Naive thymus-derived CD8-positive, alpha-beta T cell (primary cell): ENCODE results near the gene BSPRY. TPM values are rescaled to one million over a fixed set of nuclear protein-coding genes. Genes with fewer than 3 reads are reported as not detected.
A peak's percentile ranks its signal among the peaks of the same experiment; 100 is the strongest.

Experiments
- ATAC-seq, 2 donors: fragments of 150-1000 bp; cut with Tn5 transposase in 1 of 2; sonication (Bioruptor Pico), chemical (Tn5 transposase) in 1 of 2; 1 replicate in 1 of 2; 2 replicates in 1 of 2; pipeline ENCODE4 v1.10.0; 2021; ENCODE audit warnings: mild to moderate bottlenecking in 2 of 2, moderate library complexity in 2 of 2
- POLR2A ChIA-PET: fragments of 350-600 bp; sonication (Branson Sonifier 250); formaldehyde crosslinking; loops from one replicate; lab custom pipeline; 2021; ENCODE audit warnings: antibody characterized with exemption; lab: Charles Lee
- DNase-seq, 10 donors: peaks; one replicate each; pipeline versions ENCODE4 v3.0.0 to v3.0.0-alpha.2; 2020 to 2022
- H3K27ac Mint-ChIP-seq, 10 donors: one replicate each; pipeline ENCODE4 v1.8.0; 2020 to 2022; ENCODE audit warnings: mild to moderate bottlenecking in 10 of 10, mixed read lengths in 10 of 10, moderate library complexity in 4 of 10, inconsistent platforms in 1 of 10
- H3K27me3 Mint-ChIP-seq, 5 donors: one replicate each; pipeline ENCODE4 v1.8.0; 2021 to 2022; ENCODE audit warnings: mixed read lengths in 5 of 5
- H3K36me3 Mint-ChIP-seq, 3 donors: one replicate each; pipeline ENCODE4 v1.8.0; 2020 to 2022; ENCODE audit warnings: mixed read lengths in 3 of 3, mild to moderate bottlenecking in 2 of 3, inconsistent platforms in 1 of 3
- H3K4me1 Mint-ChIP-seq, 4 donors: one replicate each; pipeline ENCODE4 v1.8.0; 2021 to 2022; ENCODE audit warnings: mixed read lengths in 4 of 4
- H3K4me3 Mint-ChIP-seq, 10 donors: one replicate each; pipeline ENCODE4 v1.8.0; 2020 to 2022; ENCODE audit warnings: mild to moderate bottlenecking in 10 of 10, mixed read lengths in 10 of 10, moderate library complexity in 6 of 10, inconsistent platforms in 1 of 10
- H3K9me3 Mint-ChIP-seq, 9 donors: one replicate each; pipeline ENCODE4 v1.8.0; 2020 to 2022; ENCODE audit warnings: mixed read lengths in 9 of 9, mild to moderate bottlenecking in 3 of 9, inconsistent platforms in 1 of 9, moderate library complexity in 1 of 9
- polyA plus RNA-seq, 3 donors: library from polyadenylated mRNA; unstranded; fragments of 300-500 nt; fragmentation: Illumina TruSeq; gene quantifications; one replicate each; pipeline ENCODE4 v1.2.3, GENCODE V29; 2021
- total RNA-seq, 8 experiments: library from RNA in 2 of 8; stranded (reverse) in 2 of 8; gene quantifications; one replicate each; pipeline ENCODE4 v1.2.3 and lab custom pipeline; 2021 to 2026

BSPRY gene
- total RNA-seq = under 1 TPM in 1 of 2 experiments, not detected in 1; 0.36 TPM
- 1 to 10 TPM in 2 of 3 donors, under 1 TPM in 1; 0.52 to 1.3 (median 1.2) TPM for polyA plus RNA-seq
- 0 to 1.4 (median 0.61) reads per million in 6 experiments for total RNA-seq (lab: John Stamatoyannopoulos, UW)

DNA sequence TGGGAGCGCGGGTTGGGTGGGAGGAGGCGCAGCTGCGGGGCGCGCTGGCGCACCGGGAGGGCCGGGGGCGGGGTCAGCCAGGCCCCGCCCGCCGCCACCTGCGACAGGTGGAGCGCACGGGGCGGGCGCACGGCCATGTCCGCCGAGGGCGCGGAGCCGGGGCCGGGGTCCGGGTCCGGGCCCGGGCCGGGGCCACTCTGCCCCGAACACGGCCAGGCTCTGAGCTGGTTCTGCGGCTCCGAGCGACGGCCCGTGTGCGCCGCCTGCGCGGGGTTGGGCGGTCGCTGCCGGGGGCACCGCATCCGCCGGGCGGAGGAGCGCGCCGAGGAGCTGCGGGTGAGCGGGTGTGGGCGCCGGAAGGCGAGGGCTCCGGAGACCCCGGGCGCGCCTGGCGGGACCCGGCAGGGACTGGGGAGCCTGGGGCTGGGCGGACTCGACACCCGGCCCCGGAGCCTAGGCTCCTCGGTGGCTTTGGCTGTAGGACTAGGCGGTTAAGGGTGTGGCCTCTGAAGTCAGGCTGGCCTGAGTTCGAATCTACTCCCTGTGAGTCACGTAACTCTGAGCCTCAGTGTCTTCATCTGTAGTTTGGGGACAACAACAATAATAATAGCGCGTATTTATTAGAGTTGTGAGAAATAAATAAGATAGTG lies at the start of gene BSPRY:
Gene BSPRY, plus strand, starts transcription at position 97 of the 650 bp plus-strand sequence. Its CDS starts 39 bp downstream, at position 136.
- DNase-seq (peak in 8 of 10 donors; percentile 16 to 57 (median 40)), ATAC-seq (peak; percentile 83 to 86)
- Mint-ChIP-seq H3K4me3 (peak within 1 kb of the TSS; percentile 73 to 89 (median 84)), H3K27me3 (peaks cover 3 to 33% (median 13%) of the 10 kb centered on the region in 5 donors), H3K9me3 (no peaks in the 10 kb centered on the region), H3K4me1 (peaks cover 8 to 24% (median 18%) of the 10 kb centered on the region in 4 donors), H3K36me3 (no peaks in the 10 kb centered on the region), H3K27ac (peak within 1 kb of the TSS in 6 of 10 donors; percentile 40 to 84 (median 60))
- POLR2A ChIA-PET = interaction anchor here (0.5 to 3.4 kb wide), 4 partner anchors 9 to 61 kb away, joined by 3 to 23 read pairs (median 4); partner anchors contain the start of genes C9orf43, POLE3 and WDR31

DNA sequence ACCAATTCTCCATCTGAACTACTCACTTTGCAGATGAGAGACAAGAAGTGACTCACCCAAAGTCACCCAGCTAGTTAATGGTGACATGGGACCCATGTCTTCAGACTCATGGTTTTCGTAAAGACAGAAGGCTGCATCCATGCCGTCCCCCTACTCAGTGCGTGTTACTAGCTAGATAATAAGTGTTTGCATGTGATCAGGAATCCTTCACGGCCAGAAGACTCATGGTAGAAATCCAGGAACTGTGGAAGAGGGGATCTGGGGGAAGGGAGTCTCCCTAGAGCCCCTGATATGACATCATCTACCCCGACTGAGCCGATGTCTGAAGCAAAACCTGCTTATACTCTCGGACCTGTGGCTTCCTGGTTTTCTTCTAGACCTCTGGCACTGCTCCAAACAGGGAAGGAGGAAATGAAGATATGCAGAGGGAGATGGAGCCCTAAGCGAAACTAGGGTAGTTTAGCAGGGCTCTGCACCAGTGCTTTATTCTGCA lies 49.5 kb upstream of the BSPRY start:
- ATAC-seq (no peak), DNase-seq (no peak)
- POLR2A ChIA-PET = no interaction called here
- no peaks in the 10 kb centered on the region for H3K9me3 Mint-ChIP-seq
- H3K27ac Mint-ChIP-seq = peak overlapping the region in 2 of 10 donors; percentile 43 to 54
- H3K36me3 Mint-ChIP-seq = no peaks in the 10 kb centered on the region
- peaks cover 0 to 11% (median 4%) of the 10 kb centered on the region in 5 donors for H3K27me3 Mint-ChIP-seq
- no peak overlapping the region for H3K4me3 Mint-ChIP-seq
- H3K4me1 Mint-ChIP-seq = peaks cover 0 to 2% (median 0%) of the 10 kb centered on the region in 4 donors

DNA sequence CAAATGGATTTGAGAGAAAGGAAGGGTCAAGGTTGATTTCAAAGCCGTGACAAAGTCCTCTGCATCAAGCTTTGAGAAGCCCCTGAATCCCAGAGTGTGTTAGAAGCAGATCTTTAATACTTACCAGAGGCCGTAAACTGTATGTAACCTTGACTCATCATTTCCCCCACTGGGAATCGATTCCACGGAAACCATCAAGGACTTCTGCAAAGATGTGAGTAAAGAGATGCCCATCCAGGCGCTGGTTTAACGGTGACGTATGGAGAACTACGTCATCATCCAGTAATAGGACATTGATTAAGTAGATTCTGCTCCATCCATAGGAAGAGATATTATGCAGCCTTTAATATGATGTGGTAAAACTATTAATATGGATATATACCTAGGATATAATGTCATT lies 47.8 kb upstream of the BSPRY start:
- no peak overlapping the region for H3K27ac Mint-ChIP-seq
- no peaks in the 10 kb centered on the region for H3K9me3 Mint-ChIP-seq
- DNase-seq (no peak), ATAC-seq (no peak)
- POLR2A ChIA-PET = no interaction called here
- no peaks in the 10 kb centered on the region for H3K36me3 Mint-ChIP-seq
- peaks cover 0 to 2% (median 0%) of the 10 kb centered on the region in 4 donors for H3K4me1 Mint-ChIP-seq
- H3K27me3 Mint-ChIP-seq = peaks cover 0 to 11% (median 7%) of the 10 kb centered on the region in 5 donors
- no peak overlapping the region for H3K4me3 Mint-ChIP-seq

DNA sequence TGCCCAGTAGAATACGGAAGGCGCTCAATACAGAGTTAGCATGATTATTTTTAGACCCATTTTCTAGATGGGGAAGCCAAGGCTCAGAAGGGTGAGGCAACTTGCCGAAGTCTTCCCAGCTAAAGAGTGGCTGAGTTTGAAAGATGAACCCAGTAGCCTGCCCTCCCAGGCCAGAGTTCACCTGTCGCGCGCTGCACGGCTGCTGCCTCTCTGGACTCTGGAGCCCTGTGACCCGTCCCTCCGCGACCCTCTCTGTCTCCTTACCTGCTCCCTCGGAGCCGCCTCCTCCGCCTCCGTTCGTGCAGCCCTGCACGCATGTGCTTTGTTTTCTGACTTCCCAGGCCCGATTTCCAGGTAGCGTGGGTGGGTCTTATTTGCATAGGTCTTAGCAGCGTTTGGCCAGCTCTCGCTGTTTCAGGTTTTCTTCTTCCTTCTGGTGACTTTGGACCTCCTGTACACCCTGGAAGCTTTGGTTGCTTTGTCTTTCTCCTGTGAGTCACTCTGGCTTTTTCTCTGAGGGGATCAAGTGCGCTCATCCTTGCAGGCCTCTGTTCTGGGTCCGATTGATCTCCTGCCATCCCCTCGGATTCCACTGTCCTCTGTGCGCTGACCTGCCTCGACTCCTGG lies 46.4 kb upstream of the BSPRY start, which contains the start of gene RNF183:
Gene RNF183, minus strand, starts transcription at position 585 of the 627 bp plus-strand sequence. CDS start 5,192 bp downstream, outside the sequence.
- Mint-ChIP-seq H3K36me3 (no peaks in the 10 kb centered on the region), H3K9me3 (no peaks in the 10 kb centered on the region), H3K27ac (peak within 1 kb of the TSS in 1 of 10 donors; percentile 31), H3K4me1 (peaks cover 0 to 2% (median 0%) of the 10 kb centered on the region in 4 donors), H3K4me3 (no peak within 1 kb of the TSS), H3K27me3 (peaks cover 0 to 11% (median 7%) of the 10 kb centered on the region in 5 donors)
- ATAC-seq (no peak), DNase-seq (no peak)
- POLR2A ChIA-PET = no interaction called here

DNA sequence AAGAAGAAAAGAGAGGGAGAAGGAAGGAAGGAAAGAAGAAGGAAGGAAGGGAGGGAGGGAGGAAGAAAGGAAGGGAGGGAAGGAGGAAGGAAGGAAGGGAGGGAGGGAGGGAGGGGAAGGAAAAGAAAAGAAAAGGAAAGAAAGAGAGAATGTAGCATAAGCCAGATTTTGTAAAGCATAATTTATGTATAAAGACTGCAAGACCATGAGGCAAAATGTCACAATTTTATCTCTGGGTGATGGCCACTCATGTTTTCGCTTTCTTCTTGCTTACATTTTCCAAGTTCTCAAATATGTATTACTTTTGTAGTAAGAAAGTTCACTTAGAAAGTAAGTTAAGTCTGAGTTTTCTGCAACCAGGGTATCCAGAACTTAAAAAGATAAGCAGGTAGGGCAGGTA lies 42.8 kb upstream of the BSPRY start:
- no peaks in the 10 kb centered on the region for H3K36me3 Mint-ChIP-seq

DNA sequence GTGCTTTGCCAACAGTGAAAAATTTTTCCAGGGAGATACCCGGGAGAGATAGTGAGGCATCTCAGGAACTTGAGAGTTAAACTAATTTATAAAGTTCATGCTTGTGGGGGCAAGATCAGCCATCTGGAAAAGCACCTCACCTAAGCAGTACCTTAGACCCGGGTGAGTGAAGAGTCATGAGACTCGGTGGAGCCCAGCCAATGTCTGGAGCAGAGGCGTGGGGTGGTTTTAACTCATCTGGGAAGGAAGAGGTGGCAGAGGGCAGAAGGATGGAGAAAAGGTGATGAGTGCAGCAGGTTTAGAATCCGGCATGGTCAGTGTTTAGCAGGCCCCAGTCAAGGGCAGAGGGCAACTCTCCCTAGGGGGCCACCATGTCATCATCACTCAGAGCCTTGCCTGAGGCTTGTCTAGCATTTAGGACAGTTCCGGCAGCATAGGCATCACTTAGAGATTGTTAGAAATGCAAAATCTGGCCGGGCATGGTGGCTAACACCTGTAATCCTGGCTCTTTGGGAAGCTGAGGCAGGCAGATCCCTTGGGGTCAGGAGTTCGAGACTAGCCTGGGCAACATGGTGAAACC lies 41.9 kb upstream of the BSPRY start:
- no peak for ATAC-seq
- H3K4me3 Mint-ChIP-seq = no peak overlapping the region
- H3K9me3 Mint-ChIP-seq = no peaks in the 10 kb centered on the region
- H3K4me1 Mint-ChIP-seq = no peaks in the 10 kb centered on the region
- no peaks in the 10 kb centered on the region for H3K36me3 Mint-ChIP-seq
- POLR2A ChIA-PET = no interaction called here
- H3K27ac Mint-ChIP-seq = no peak overlapping the region
- DNase-seq = no peak
- H3K27me3 Mint-ChIP-seq = peaks cover 0 to 11% (median 4%) of the 10 kb centered on the region in 5 donors

More for the DNA sequence above, 42.8 kb upstream of the BSPRY start:
- H3K9me3 Mint-ChIP-seq = no peaks in the 10 kb centered on the region
- H3K4me3 Mint-ChIP-seq = no peak overlapping the region
- peaks cover 0 to 11% (median 4%) of the 10 kb centered on the region in 5 donors for H3K27me3 Mint-ChIP-seq
- DNase-seq = no peak
- ATAC-seq = no peak
- POLR2A ChIA-PET = no interaction called here
- H3K4me1 Mint-ChIP-seq = no peaks in the 10 kb centered on the region
- peak overlapping the region in 2 of 10 donors; percentile 72 to 82 for H3K27ac Mint-ChIP-seq

DNA sequence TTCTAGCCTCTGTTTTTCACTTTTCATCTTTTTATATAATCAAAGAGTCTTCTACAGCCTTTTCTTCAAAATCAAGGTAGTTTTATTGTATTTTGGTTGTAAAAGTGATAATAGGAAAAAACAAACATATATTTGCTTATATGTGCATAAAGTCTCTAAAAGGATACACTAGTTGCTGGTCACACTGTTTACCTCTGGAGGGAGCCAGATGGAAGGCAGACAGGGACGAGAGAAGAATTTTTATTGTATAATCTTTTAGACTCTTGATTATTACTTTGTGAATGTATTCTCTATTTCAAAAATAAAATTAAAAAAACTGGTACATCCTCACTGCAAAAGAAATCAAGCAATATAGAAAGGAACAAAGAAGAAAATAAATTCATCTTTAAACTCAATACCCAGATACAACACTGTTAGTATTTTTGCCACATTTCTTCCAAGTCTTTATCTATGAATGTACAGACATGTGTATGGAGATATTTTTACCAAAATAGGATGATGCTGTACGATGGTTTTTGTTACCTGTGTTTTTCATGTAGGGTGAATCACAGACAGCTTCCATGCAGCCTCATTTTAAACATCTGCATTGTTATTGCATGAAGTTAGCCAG lies 40.0 kb upstream of the BSPRY start:
- no peaks in the 10 kb centered on the region for H3K9me3 Mint-ChIP-seq
- H3K4me3 Mint-ChIP-seq = no peak overlapping the region
- H3K4me1 Mint-ChIP-seq = no peaks in the 10 kb centered on the region
- POLR2A ChIA-PET = interaction anchor here (0.6 kb wide), 1 partner anchor 33 kb away, joined by 3 read pairs; no protein-coding TSS in a partner anchor
- DNase-seq (peak in 5 of 10 donors; percentile 8 to 43 (median 15)), ATAC-seq (peak in 1 of 2 donors; percentile 47)
- no peaks in the 10 kb centered on the region for H3K36me3 Mint-ChIP-seq
- peaks cover 0 to 4% (median 0%) of the 10 kb centered on the region in 5 donors for H3K27me3 Mint-ChIP-seq
- H3K27ac Mint-ChIP-seq = no peak overlapping the region

DNA sequence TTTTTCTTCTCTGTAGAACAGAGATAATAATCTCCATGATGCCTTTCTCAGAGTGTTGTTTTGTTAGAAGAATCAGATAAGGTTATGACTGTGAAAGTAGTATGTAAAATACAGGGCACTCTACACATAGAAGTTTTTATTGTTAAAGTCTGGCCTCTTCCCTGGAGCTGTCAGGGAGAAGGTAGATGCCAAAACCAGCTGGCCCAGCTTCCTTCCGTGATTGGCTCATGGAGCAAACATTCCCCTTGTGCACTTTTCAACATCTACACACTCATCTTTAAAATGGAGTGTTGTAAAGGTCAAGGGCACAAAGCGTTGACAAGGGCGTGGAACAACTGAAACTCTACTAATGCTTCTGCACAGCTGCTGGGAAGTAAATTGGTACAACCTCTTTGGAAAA lies 38.8 kb upstream of the BSPRY start:
- Mint-ChIP-seq H3K27me3 (peaks cover 0 to 1% (median 0%) of the 10 kb centered on the region in 5 donors), H3K4me1 (no peaks in the 10 kb centered on the region), H3K4me3 (no peak overlapping the region), H3K36me3 (no peaks in the 10 kb centered on the region), H3K9me3 (no peaks in the 10 kb centered on the region), H3K27ac (no peak overlapping the region)
- POLR2A ChIA-PET = interaction anchor here (0.5 kb wide), 1 partner anchor 27 kb away, joined by 5 read pairs; no protein-coding TSS in a partner anchor
- DNase-seq = no peak
- ATAC-seq = no peak

DNA sequence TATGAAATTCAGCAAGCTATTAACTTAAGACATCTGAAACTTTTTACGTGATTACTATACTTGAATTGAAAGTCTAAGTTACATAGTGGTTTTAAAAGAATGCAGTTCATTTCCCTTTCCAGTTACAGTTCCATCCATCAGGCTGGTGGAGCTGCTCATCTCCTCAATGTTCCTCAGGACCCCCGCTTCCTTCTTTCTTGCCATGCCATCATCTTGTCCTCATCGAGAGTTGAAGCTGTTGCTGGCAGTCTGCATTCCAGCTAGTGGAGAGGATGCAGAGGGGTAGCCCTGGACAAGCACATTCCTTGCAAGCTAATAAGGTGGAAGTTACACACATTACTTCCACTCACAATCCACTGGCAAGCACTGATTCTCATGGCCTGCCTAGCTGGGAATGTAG lies 37.4 kb upstream of the BSPRY start:
- DNase-seq (no peak), ATAC-seq (no peak)
- POLR2A ChIA-PET = no interaction called here
- no peaks in the 10 kb centered on the region for H3K9me3 Mint-ChIP-seq
- no peak overlapping the region for H3K27ac Mint-ChIP-seq
- H3K4me3 Mint-ChIP-seq = no peak overlapping the region
- no peaks in the 10 kb centered on the region for H3K27me3 Mint-ChIP-seq
- H3K4me1 Mint-ChIP-seq = no peaks in the 10 kb centered on the region
- no peaks in the 10 kb centered on the region for H3K36me3 Mint-ChIP-seq

DNA sequence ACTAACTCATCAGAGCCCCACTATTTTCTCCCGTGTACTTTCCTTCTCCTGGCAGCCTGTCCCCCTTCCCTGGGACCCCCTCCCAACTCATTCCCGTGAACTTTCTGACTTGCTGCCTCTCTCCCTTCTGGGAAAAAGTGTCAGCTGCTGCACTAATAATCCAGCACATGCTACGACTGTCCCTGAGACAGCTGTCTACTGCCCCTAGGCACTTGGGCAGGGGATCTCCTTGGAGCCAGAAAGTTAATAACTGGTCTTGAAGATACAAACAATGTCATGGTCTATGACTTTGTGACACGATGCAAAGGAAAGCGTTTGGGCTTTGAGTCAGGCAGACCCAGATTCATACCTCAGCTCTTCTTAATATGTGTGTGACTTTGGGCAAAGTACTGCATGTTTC lies 36.1 kb upstream of the BSPRY start:
- no peaks in the 10 kb centered on the region for H3K27me3 Mint-ChIP-seq
- peak overlapping the region in 1 of 10 donors; percentile 18 for H3K27ac Mint-ChIP-seq
- ATAC-seq (no peak), DNase-seq (no peak)
- H3K4me1 Mint-ChIP-seq = no peaks in the 10 kb centered on the region
- no peaks in the 10 kb centered on the region for H3K36me3 Mint-ChIP-seq
- no peaks in the 10 kb centered on the region for H3K9me3 Mint-ChIP-seq
- POLR2A ChIA-PET = no interaction called here
- no peak overlapping the region for H3K4me3 Mint-ChIP-seq

DNA sequence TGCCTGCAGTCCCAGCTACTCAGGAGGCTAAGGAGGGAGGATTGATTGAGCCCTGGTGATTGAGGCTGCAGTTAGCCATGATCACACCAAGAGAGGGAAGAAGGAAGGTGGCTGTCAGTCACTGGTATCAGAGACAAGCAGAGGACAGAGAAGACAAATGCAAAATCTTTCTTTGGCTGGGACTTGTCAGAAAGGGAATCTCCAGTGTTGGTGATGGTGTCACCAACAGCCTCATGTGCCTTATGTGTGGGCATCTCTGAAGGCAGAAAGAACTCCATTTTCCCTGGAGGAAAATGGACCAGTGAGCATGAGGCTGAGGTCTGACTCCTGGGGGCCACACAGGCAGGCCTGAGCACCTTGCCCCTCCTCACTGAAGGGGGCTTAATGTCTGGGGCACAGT lies 34.1 kb upstream of the BSPRY start:
- ATAC-seq = no peak
- no peak for DNase-seq
- Mint-ChIP-seq H3K4me1 (no peaks in the 10 kb centered on the region), H3K4me3 (no peak overlapping the region), H3K36me3 (peaks cover 0 to 4% (median 2%) of the 10 kb centered on the region in 3 donors), H3K27me3 (no peaks in the 10 kb centered on the region), H3K9me3 (no peaks in the 10 kb centered on the region), H3K27ac (peak overlapping the region in 1 of 10 donors; percentile 50)
- POLR2A ChIA-PET = no interaction called here

DNA sequence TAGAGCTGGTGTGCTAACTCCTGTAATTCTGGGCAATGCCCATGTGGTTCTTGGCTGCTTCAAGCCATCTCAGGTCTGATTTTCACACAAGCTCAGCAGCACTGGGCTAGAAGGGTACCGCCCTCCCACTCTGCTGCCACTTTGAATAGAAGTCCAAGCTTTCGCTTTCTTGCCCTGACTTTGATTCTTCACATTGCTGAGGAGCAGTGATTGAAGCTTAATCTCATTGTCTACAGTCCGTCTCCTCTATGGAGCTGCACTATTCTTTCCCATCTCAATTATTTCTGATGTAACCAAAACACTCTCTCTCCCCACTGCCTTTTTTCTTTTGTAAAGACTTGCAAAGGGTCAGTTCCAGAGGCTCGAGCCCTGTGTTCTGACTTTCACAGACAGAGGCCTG lies 33.3 kb upstream of the BSPRY start:
- Mint-ChIP-seq H3K4me3 (no peak overlapping the region), H3K36me3 (peaks cover 0 to 4% (median 2%) of the 10 kb centered on the region in 3 donors), H3K27me3 (no peaks in the 10 kb centered on the region), H3K4me1 (no peaks in the 10 kb centered on the region), H3K9me3 (no peaks in the 10 kb centered on the region), H3K27ac (no peak overlapping the region)
- ATAC-seq (no peak), DNase-seq (no peak)
- POLR2A ChIA-PET = no interaction called here
